HepG2 (cell line): Measurements from ENCODE around the gene HRH2. TPM values are rescaled to one million over a fixed set of nuclear protein-coding genes. Genes with fewer than 3 reads are reported as not detected.

Source experiments
- ATAC-seq: fragments of 200-7000 bp; cut with Tn5 transposase; 3 replicates; pipeline ENCODE4 v1.9.1; 2020; ENCODE audit warnings: mild to moderate bottlenecking, moderate library complexity
- BruUV-seq: library from RNA; stranded (reverse); fragments of 400-500 nt; replicated peaks from 2 replicates; lab custom pipeline; 2021; lab: Mats Ljungman, UMichigan
- CTCF ChIA-PET: fragments of 300-600 bp; formaldehyde crosslinking; extraction: SDS; loops from one replicate; lab custom pipeline; 2021; ENCODE audit warnings: low total read pairs, inconsistent platforms, low intra/inter-chr PET ratio; lab: Yijun Ruan, JAX
- POLR2A ChIA-PET: fragments of 350-600 bp; sonication (Branson Sonifier 250); formaldehyde crosslinking; loops from one replicate; lab custom pipeline; 2020; ENCODE audit warnings: antibody characterized with exemption, inconsistent platforms; lab: Yijun Ruan, JAX
- DNase-seq: peaks from one replicate; pipeline ENCODE4 v3.0.0-alpha.2; 2015; ENCODE audit warnings: low spot score
- FAIRE-seq: peaks from 3 replicates; lab custom pipeline; 2011; peaks lifted over from hg19 to GRCh38; lab: Jason Lieb, UNC
- H2AFZ ChIP-seq: one replicate; pipeline ENCODE4 v1.6.1; 2011; ENCODE audit warnings: low read length, inconsistent platforms
- H3K27ac ChIP-seq: fragments of 300-600 bp; 3 replicates; pipeline ENCODE4 v1.8.0; 2011; ENCODE audit warnings: mixed run types, mild to moderate bottlenecking, mixed read lengths, low read length, inconsistent platforms; ENCODE audit not compliant: insufficient read depth; ENCODE audit errors: extremely low read length
- H3K27me3 ChIP-seq, 2 experiments: fragments of 200-600 bp in 1 of 2; 2 replicates in 1 of 2; 3 replicates in 1 of 2; pipeline versions ENCODE4 v1.6.0 to v1.8.0; 2011; ENCODE audit warnings: low read length in 2 of 2, mild to moderate bottlenecking in 2 of 2, moderate library complexity in 2 of 2, inconsistent platforms in 1 of 2; ENCODE audit not compliant: insufficient read depth in 2 of 2, control insufficient read depth in 1 of 2
- H3K36me3 ChIP-seq, 2 experiments: fragments of 200-600 bp in 1 of 2; replicated peaks in 1 of 2; 2 replicates in 1 of 2; 3 replicates in 1 of 2; pipeline versions ENCODE4 v1.5.1 to v1.8.0; 2011; ENCODE audit warnings: low read length in 2 of 2, inconsistent platforms in 1 of 2; ENCODE audit not compliant: insufficient read depth in 2 of 2, control insufficient read depth in 1 of 2
- H3K4me1 ChIP-seq: 2 replicates; pipeline ENCODE4 v1.5.1; 2012; ENCODE audit warnings: low read length, inconsistent platforms; ENCODE audit not compliant: insufficient read depth
- H3K4me2 ChIP-seq: 2 replicates; pipeline ENCODE4 v1.6.0; 2011; ENCODE audit warnings: low read depth, low read length, inconsistent platforms
- H3K4me3 ChIP-seq, 3 experiments: fragments of 200-600 bp in 1 of 3; sonication (generic), shearing (Covaris generic) in 1 of 3; replicated peaks in 1 of 3; 2 replicates each; pipeline ENCODE4 v1.5.1; 2011 to 2016; ENCODE audit warnings: low read length in 3 of 3, inconsistent platforms in 2 of 3, low read depth in 2 of 3, mild to moderate bottlenecking in 2 of 3, control low read depth in 1 of 3, mixed read lengths in 1 of 3; ENCODE audit not compliant: insufficient read depth in 1 of 3
- H3K79me2 ChIP-seq: one replicate; pipeline ENCODE4 v1.6.1; 2011; ENCODE audit warnings: low read length, inconsistent platforms; ENCODE audit not compliant: insufficient read depth
- H3K9ac ChIP-seq: 2 replicates; pipeline ENCODE4 v1.6.0; 2011; ENCODE audit warnings: mild to moderate bottlenecking, low read depth, low read length, inconsistent platforms; ENCODE audit not compliant: insufficient read depth
- H3K9me3 ChIP-seq: 2 replicates; pipeline ENCODE4 v1.5.1; 2012; ENCODE audit warnings: mild to moderate bottlenecking, low read length
- H4K20me1 ChIP-seq: 2 replicates; pipeline ENCODE4 v1.6.0; 2011; ENCODE audit warnings: inconsistent platforms, mild to moderate bottlenecking, low read length, moderate library complexity; ENCODE audit not compliant: insufficient read depth
- FLYWCH1 ChIP-seq: sonication (generic); formaldehyde crosslinking; IDR thresholded peaks from 2 replicates; pipeline ENCODE4 v1.8.1; 2023; ENCODE audit warnings: mild to moderate bottlenecking, missing genetic modification reagents
- KLF16 ChIP-seq, 2 experiments: sonication (generic) in 1 of 2; formaldehyde crosslinking in 1 of 2; IDR thresholded peaks; 2 replicates each; pipeline versions ENCODE4 v1.6.1 to v1.8.0; 2016 to 2023; ENCODE audit warnings: missing genetic modification reagents in 2 of 2, missing compliant biosample characterization in 1 of 2
- LCORL ChIP-seq, 2 experiments: fragments of 450-650 bp in 1 of 2; sonication (generic) in 1 of 2; formaldehyde crosslinking in 1 of 2; IDR thresholded peaks; 2 replicates each; pipeline versions ENCODE4 v1.5.0 to v1.6.1; 2017 to 2020; ENCODE audit warnings: antibody characterized with exemption in 1 of 2, missing genetic modification reagents in 1 of 2
- NR2F1 ChIP-seq, 2 experiments: fragments of 450-650 bp in 1 of 2; formaldehyde crosslinking in 1 of 2; IDR thresholded peaks; 2 replicates each; pipeline versions ENCODE4 v1.5.0 to v1.6.1; 2016 to 2020; ENCODE audit warnings: mild to moderate bottlenecking in 1 of 2, missing compliant biosample characterization in 1 of 2, missing genetic modification reagents in 1 of 2, moderate library complexity in 1 of 2
- RXRB ChIP-seq: IDR thresholded peaks from 2 replicates; pipeline ENCODE4 v1.6.1; 2016; ENCODE audit warnings: borderline replicate concordance, missing genetic modification reagents, missing compliant biosample characterization
- SMAD9 ChIP-seq: sonication (generic); formaldehyde crosslinking; IDR thresholded peaks from 2 replicates; pipeline ENCODE4 v1.5.1; 2020; ENCODE audit warnings: mild to moderate bottlenecking, missing genetic modification reagents
- SP2 ChIP-seq: sonication (generic); formaldehyde crosslinking; IDR thresholded peaks from 2 replicates; pipeline ENCODE4 v1.5.1; 2020; ENCODE audit warnings: mild to moderate bottlenecking, missing genetic modification reagents
- ZBTB3 ChIP-seq: sonication (generic); formaldehyde crosslinking; IDR thresholded peaks from 2 replicates; pipeline ENCODE4 v1.4.0; 2020; ENCODE audit warnings: low read depth, mild to moderate bottlenecking, moderate library complexity, missing genetic modification reagents, borderline replicate concordance
- ZIK1 ChIP-seq: sonication (generic); formaldehyde crosslinking; IDR thresholded peaks from 2 replicates; pipeline ENCODE4 v1.5.0; 2020; ENCODE audit warnings: mild to moderate bottlenecking, low read depth, missing genetic modification reagents, borderline replicate concordance
- ZNF333 ChIP-seq: sonication (generic); formaldehyde crosslinking; IDR thresholded peaks from 2 replicates; pipeline ENCODE4 v1.4.0; 2020; ENCODE audit warnings: mild to moderate bottlenecking, missing genetic modification reagents, borderline replicate concordance
- ZNF839 ChIP-seq: sonication (generic); formaldehyde crosslinking; IDR thresholded peaks from 2 replicates; pipeline ENCODE4 v1.4.0; 2020; ENCODE audit warnings: missing genetic modification reagents, mild to moderate bottlenecking, borderline replicate concordance
- ZSCAN22 ChIP-seq: sonication (generic); formaldehyde crosslinking; IDR thresholded peaks from 2 replicates; pipeline ENCODE4 v1.4.0; 2020; ENCODE audit warnings: mild to moderate bottlenecking, missing genetic modification reagents
- WGBS: methylation state at CpG from one replicate; pipeline ENCODE4 v1.1.6; 2017; ENCODE audit warnings: low lambda C conversion rate; 5-methylcytosine and 5-hydroxymethylcytosine counted together
- in situ Hi-C: cut with HindIII; loops from 2 replicates; pipeline ENCODE4 v1.10.0; 2017; ENCODE audit warnings: low pct_unique_long_range_greater_than_20kb; ENCODE audit not compliant: extremely low pct_ligation_motif_present
- intact Hi-C: fragments of 100-400 bp; cut with micrococcal nuclease; formaldehyde crosslinking; loops from one replicate; pipeline ENCODE4 v1.10.0; 2022; ENCODE audit not compliant: unreplicated experiment
- polyA plus RNA-seq, 8 experiments: library from polyadenylated mRNA; depleted of rRNA in 3 of 8; stranded (reverse) in 7 of 8; unstranded in 1 of 8; fragments of >200 nt; fragmentation: Illumina TruSeq in 4 of 8; extraction: Trizol in 4 of 8; gene quantifications; 2 replicates each; pipeline versions ENCODE4 v1.2.1 to v1.2.3, GENCODE V29; 2011 to 2016; ENCODE audit warnings: low read depth in 4 of 8, missing spikeins in 1 of 8, mixed read lengths in 1 of 8; ENCODE audit not compliant: insufficient read depth in 1 of 8
- total RNA-seq, 5 experiments: library from RNA; depleted of rRNA; stranded (reverse); fragments of >200 nt; fragmentation: Illumina TruSeq; extraction: Trizol; gene quantifications; 2 replicates each; pipeline ENCODE4 v1.2.3, GENCODE V29; 2016; ENCODE audit warnings: low read depth in 1 of 5
- TF ChIP-seq, protein P1 (sequence below): sonication (generic); formaldehyde crosslinking; IDR thresholded peaks from 2 replicates; pipeline ENCODE4 v1.4.0; 2020; ENCODE audit warnings: mild to moderate bottlenecking, missing genetic modification reagents, borderline replicate concordance
- TF ChIP-seq, protein P2 (sequence below): sonication (generic); formaldehyde crosslinking; IDR thresholded peaks from 2 replicates; pipeline ENCODE4 v1.5.1; 2020; ENCODE audit warnings: mild to moderate bottlenecking, missing genetic modification reagents, moderate library complexity

Gene HRH2
- total and polyA plus RNA-seq, 2 of the 13 experiments (the other 11 are each of a cell fraction or from before 2014, with no cell fraction given): not detected

DNA sequence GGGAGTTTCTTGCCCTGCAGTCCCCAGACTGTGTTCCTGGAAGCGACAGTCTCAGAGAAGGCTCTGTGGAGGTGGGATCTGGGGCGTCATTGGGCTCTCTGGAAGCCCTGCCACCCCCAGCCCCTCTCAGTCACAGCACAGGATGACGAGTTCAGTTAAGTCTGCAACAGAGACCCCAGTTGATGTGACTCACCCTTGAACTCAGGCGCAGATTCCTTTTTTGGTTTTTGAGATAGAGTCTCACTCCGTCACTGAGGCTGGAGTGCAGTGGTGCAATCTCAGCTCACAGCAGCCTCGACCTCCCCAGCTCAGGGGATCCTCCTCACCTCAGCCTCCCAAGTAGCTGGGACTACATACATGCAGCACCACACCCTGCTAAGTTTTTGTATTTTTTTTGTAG lies 8.3 kb downstream of the HRH2 start:
- 25% methylated on average over 2 of the region's 6 CpGs for WGBS
- TF ChIP-seq ZNF333 (CRISPR knock-in tag) (no peak), RXRB (no peak), ZBTB3 (no peak), NR2F1 (CRISPR knock-in tag; IDR thresholded peaks at IDR 0.05) (no peak), FLYWCH1 (no peak), LCORL (IDR thresholded peaks at IDR 0.05) (no peak), LCORL (CRISPR knock-in tag; IDR thresholded peaks at IDR 0.05) (no peak), SP2 (no peak), ZSCAN22 (no peak), SMAD9 (CRISPR knock-in tag) (no peak), KLF16 (CRISPR knock-in tag; IDR thresholded peaks at IDR 0.05) (no peak), ZNF839 (CRISPR knock-in tag) (no peak), ZIK1 (CRISPR knock-in tag) (no peak)
- TF ChIP-seq, protein P1, sequence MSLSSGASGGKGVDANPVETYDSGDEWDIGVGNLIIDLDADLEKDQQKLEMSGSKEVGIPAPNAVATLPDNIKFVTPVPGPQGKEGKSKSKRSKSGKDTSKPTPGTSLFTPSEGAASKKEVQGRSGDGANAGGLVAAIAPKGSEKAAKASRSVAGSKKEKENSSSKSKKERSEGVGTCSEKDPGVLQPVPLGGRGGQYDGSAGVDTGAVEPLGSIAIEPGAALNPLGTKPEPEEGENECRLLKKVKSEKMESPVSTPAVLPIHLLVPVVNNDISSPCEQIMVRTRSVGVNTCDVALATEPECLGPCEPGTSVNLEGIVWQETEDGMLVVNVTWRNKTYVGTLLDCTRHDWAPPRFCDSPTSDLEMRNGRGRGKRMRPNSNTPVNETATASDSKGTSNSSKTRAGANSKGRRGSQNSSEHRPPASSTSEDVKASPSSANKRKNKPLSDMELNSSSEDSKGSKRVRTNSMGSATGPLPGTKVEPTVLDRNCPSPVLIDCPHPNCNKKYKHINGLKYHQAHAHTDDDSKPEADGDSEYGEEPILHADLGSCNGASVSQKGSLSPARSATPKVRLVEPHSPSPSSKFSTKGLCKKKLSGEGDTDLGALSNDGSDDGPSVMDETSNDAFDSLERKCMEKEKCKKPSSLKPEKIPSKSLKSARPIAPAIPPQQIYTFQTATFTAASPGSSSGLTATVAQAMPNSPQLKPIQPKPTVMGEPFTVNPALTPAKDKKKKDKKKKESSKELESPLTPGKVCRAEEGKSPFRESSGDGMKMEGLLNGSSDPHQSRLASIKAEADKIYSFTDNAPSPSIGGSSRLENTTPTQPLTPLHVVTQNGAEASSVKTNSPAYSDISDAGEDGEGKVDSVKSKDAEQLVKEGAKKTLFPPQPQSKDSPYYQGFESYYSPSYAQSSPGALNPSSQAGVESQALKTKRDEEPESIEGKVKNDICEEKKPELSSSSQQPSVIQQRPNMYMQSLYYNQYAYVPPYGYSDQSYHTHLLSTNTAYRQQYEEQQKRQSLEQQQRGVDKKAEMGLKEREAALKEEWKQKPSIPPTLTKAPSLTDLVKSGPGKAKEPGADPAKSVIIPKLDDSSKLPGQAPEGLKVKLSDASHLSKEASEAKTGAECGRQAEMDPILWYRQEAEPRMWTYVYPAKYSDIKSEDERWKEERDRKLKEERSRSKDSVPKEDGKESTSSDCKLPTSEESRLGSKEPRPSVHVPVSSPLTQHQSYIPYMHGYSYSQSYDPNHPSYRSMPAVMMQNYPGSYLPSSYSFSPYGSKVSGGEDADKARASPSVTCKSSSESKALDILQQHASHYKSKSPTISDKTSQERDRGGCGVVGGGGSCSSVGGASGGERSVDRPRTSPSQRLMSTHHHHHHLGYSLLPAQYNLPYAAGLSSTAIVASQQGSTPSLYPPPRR (CRISPR knock-in tag): no peak
- TF ChIP-seq, protein P2, sequence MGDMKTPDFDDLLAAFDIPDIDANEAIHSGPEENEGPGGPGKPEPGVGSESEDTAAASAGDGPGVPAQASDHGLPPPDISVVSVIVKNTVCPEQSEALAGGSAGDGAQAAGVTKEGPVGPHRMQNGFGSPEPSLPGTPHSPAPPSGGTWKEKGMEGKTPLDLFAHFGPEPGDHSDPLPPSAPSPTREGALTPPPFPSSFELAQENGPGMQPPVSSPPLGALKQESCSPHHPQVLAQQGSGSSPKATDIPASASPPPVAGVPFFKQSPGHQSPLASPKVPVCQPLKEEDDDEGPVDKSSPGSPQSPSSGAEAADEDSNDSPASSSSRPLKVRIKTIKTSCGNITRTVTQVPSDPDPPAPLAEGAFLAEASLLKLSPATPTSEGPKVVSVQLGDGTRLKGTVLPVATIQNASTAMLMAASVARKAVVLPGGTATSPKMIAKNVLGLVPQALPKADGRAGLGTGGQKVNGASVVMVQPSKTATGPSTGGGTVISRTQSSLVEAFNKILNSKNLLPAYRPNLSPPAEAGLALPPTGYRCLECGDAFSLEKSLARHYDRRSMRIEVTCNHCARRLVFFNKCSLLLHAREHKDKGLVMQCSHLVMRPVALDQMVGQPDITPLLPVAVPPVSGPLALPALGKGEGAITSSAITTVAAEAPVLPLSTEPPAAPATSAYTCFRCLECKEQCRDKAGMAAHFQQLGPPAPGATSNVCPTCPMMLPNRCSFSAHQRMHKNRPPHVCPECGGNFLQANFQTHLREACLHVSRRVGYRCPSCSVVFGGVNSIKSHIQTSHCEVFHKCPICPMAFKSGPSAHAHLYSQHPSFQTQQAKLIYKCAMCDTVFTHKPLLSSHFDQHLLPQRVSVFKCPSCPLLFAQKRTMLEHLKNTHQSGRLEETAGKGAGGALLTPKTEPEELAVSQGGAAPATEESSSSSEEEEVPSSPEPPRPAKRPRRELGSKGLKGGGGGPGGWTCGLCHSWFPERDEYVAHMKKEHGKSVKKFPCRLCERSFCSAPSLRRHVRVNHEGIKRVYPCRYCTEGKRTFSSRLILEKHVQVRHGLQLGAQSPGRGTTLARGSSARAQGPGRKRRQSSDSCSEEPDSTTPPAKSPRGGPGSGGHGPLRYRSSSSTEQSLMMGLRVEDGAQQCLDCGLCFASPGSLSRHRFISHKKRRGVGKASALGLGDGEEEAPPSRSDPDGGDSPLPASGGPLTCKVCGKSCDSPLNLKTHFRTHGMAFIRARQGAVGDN (CRISPR knock-in tag): no peak

More for the DNA sequence above, 8.3 kb downstream of the HRH2 start:
- Histone ChIP-seq H3K27ac (no peak overlapping the region), H3K4me2 (no peak overlapping the region), H4K20me1 (no peaks in the 10 kb centered on the region), H3K79me2 (no peaks in the 10 kb centered on the region), H2AFZ (no peak overlapping the region), H3K4me1 (peaks cover 10% of the 10 kb centered on the region), H3K4me3 (no peak overlapping the region), H3K27me3 (peaks cover 0 to 1% of the 10 kb centered on the region in 2 experiments; a peak in 2 of 5 replicates), H3K9ac (no peak overlapping the region), H3K36me3 (no peaks in the 10 kb centered on the region), H3K9me3 (no peaks in the 10 kb centered on the region)
- intact Hi-C loops: no loop called here
- ATAC-seq (no peak), FAIRE-seq (no peak), DNase-seq (no peak)
- POLR2A ChIA-PET: no interaction called here
- in situ Hi-C loops: no loop called here
- BruUV-seq: no TSS peak
- CTCF ChIA-PET: no interaction called here
